ENCODE data around the gene ANKRD50.

- no peak for TF ChIP-seq CTCF (IDR thresholded peaks at IDR 0.05)
- no peak for TF ChIP-seq POLR2A (IDR thresholded peaks at IDR 0.05)
Observed at GRCh38 chr4:124711471-124712371, 811 bp downstream of the ANKRD50 start.

All from esophagus squamous epithelium (tissue), 4 donors.